NCI-H82 treated with DMSO at 0.1 percent for 48 hours (cell line): Measurements from ENCODE around the gene CD36.

Experiments
- DNase-seq: peaks from one replicate; lab custom pipeline; 2025; ENCODE audit not compliant: unreplicated experiment; lab: John Stamatoyannopoulos, UW

CD36 gene

GRCh38 chr7:80637911-80638765 lies at the start of gene CD36:
Gene CD36 (plus strand): TSS chr7:80638642. CDS start chr7:80646741, 8,099 bp downstream.
- DNase-seq: no peak

DNA sequence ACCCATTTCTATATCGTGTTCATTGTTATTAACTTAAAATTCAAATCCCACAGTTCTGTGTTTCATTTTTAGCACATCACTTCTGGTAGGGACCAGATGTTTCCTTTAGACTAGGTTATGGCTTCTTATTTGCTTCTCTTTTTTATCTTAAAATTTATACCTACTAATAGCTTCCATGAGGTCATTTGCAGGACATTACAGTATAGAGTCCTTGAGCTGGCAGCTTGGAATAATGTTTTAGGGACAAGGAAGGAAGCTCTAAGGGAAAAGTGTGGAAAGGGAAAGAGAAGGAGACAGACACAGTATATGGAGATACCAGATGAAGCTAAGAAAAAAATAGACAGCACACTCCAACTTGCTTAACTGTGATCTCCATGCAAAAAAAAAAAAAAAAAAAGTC lies 48.8 kb upstream of the CD36 start:
- DNase-seq: no peak

- DNase-seq: no peak
Observed at GRCh38 chr7:80591654-80592053, 46.8 kb upstream of the CD36 start.

- DNase-seq: no peak
Observed at GRCh38 chr7:80593869-80594586, 44.4 kb upstream of the CD36 start.

DNA sequence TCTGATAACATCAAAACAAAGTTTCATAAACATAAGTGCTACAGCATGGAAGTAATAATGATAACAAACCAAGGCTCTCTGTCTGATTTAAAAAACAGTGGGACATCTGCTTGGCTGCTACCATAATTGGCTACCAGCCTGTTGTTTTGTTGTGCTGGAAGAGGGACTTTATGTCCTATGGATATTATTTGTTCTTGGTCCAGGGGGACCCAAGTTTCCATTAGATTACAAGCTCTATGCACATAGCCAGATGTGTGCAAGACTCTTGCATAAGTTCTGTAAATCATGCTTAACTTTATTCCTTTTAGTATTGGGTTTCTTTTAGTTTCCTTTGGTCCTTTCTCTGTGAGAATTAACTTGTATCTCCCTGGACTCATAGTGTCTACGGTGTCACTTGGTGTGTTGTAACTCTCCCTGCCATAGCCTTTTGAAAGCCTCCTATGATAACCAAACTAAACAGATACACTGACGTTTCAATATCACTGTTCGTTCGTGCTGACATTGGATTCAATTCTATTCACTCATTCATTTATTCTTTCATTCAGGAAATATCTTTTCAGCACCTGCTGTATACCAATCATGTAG lies 41.4 kb upstream of the CD36 start:
- DNase-seq: no peak

DNA sequence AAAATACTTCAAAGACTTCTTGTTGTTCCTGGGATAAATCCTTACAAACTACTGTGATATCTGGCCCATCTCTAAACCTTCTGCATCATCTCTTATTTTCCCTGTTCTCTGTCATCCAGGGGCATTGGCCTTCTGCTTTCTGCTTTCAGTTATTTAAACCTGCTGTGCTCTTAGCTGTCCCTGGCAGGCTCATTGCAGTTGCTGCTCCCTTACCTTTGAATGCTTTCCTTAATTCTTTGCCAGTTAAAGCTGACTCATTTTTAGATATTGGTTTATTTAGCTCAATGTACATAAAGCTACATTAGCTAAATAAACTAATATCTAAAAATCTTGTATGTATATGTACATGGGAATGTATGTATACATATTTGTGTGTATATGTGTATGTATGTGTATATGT lies 40.6 kb upstream of the CD36 start:
- no peak for DNase-seq

GRCh38 chr7:80600046-80600445 lies 38.4 kb upstream of the CD36 start:
- DNase-seq: no peak

DNA sequence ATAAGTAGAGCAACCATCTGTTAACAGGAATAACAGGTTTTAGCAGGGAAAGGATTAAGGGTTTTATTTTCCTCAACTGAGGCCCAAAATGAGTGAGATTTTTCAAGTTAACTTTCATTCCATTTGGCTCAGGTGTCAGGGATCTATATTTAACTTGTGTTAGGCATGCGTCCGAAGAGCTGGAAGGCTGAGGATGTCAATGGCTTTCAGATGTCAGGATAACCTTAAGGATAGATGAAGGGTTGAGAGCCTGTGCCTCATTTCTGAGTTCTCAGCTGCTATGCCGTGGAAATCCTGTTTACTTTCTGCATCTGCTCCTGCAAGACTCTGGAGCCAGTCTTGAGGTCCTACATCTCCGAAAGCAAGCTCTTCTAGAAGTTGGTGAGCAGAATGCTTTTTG lies 36.4 kb upstream of the CD36 start:
- DNase-seq: peak; percentile 5

- DNase-seq: no peak
Observed at GRCh38 chr7:80603940-80604339, 34.5 kb upstream of the CD36 start.

DNA sequence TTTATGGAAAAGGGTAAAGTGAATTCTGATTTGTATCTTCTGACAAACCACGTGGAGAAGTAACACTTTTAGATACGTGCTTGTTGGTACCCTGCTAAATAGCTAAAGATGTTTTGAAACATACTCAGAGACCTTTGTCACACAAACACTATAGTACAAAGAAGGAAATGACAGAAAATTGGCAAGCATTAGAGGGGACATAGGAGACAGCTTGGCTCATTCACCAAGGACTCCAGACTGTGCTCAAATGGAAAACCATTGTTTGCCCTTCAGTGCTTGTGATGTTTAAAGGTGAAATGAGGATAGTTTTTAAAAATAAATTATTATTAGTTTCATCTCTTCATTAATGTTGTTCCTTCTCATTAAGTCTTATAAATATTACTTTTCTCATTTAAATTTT lies 34.0 kb upstream of the CD36 start:
- DNase-seq: no peak

GRCh38 chr7:80607136-80607535 lies 31.3 kb upstream of the CD36 start:
- no peak for DNase-seq

GRCh38 chr7:80608336-80608735 lies 30.1 kb upstream of the CD36 start:
- no peak for DNase-seq

DNA sequence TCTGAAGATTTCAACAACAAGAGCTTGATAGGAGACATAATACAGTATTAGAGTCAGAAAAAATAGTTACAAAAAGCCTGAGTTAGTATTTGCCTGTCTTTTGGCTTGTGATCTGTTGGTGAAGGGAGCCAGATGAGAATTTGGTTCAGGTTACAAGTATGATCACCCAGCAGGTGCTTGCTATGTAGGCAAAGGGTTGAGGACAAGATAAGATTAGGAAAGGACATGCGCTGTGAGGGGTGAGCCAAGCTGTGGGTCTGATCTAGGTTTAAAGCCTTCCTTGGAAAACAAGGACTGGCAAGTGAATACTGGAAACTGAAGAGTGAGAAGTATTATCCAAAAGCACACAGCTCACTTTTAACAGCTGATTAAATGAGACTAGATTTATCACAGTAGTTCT lies 28.7 kb upstream of the CD36 start:
- DNase-seq: no peak

- DNase-seq: no peak
Observed at GRCh38 chr7:80611353-80611752, 27.1 kb upstream of the CD36 start.

DNA sequence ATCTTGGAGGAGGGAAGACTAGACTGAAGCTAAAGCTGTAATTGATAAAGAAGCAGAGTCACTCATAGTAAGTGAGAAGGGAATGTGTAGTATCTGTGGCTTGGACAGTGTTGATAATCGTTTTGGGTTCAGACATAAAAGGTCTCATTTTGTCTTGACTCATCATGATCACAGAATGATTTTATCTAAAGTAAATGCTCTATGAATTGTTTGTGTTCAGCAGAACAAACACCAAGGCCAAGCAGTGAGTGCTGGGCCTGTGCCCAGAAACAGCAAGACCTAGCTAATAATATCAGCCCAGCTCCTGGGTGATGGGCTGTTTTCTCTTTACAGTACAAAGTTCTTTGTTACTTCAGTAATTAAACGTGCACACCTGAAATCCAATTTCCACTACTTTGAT lies 26.7 kb upstream of the CD36 start:
- no peak for DNase-seq

DNA sequence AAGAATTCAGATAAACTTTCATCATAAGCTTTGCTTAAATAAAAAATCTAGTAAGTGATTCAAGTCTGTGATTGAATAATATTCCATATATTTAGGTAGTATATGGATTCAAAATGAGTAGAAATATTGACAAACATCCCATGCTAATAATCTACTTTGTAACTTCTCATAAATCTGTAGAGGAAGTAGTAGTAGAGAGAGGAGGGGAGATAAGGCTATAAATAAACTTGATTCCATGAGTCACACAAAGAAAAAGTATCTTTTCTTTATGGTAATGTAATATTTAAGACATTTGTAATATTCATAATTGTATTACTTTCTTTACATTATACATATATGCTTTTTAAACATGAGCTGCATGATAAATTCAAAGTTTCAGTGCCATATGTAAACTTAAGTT lies 25.6 kb upstream of the CD36 start:
- DNase-seq: no peak

DNA sequence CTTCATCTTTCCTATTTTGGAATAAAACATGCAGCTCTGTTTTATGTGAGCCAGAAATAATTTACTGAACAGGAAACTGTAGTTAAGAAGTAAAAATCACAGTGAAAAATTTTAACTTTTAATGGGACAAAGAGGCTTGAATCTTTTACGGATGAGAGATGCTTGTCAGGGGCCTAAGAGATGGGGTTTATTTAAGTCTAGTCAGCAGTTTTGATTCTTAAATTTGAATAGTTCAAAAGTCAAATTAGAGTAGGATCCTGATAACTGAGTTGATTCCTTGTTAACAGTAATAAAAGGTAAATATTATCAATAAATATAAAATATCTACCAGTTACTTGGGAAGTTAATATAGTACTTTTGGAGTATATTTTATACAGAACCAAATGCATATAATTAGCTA lies 24.9 kb upstream of the CD36 start:
- DNase-seq: no peak

DNA sequence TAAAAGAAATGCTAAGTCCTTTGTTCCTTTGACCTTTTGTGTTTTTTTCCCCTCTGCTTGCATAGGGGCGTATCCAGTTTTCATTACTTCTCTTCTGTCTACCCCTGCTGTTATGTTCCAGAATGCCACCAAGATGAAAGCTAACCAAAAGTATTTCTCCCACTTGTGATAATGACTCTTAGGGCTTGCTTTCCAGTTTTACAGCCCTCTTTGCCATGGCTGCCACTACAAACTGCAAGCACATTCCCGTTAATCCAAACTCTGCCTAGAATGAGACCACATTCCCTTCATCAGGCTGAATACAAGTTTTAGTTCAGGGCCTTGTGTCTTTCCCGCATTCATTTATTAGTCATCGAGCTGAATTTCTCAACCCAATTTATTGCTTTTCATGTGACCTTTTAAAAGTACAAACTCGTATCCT lies 23.6 kb upstream of the CD36 start:
- no peak for DNase-seq

DNA sequence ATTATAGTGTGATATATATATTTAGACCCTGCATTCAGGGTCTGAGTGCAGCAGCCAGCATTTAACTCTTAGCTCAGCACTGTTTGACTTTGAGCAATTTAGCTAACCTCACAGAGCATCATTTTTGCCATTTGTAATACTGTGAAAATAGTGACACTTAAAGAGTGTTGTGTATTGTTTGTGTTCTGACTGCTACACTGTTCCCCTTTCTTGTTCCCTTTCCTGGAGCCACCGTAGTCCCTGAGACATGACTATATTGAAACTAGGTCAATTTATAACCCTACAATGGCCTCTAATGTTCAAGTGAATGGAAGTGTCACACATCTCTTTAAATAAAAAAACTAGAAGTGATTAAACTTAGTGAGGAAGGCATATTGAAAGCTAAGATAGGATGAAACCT lies 20.3 kb upstream of the CD36 start:
- no peak for DNase-seq

DNA sequence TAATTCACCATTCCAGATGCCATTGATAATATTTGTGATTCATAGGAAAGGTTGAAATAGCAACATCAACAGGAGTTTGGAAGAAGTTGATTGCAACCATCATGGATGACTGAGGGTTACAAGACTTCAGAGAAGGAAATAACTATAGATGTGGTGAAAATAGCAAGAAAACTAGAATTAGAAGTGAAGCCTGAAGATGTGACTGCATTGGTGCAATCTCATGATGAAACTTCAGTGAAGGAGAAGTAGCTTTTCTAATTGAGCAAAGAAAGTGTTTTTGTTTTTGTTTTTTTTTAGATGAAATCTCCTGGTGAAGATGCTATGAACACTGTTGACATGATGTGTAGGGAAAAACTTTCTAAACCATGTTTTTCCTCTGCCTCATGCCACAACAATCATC lies 18.7 kb upstream of the CD36 start:
- no peak for DNase-seq

- DNase-seq: no peak
Observed at GRCh38 chr7:80622541-80622940, 15.9 kb upstream of the CD36 start.
